GM18511 (cell line): ENCODE measurements around the gene KLHL28.

Experiments used
- ATAC-seq: cut with Tn5 transposase; IDR thresholded peaks from one replicate; pipeline ENCODE4 v1.9.1; 2021; ENCODE audit warnings: mild to moderate bottlenecking, moderate library complexity; ENCODE audit not compliant: unreplicated experiment

The KLHL28 gene

GRCh38 chr14:44897845-44898151 lies 63.9 kb downstream of the KLHL28 start:
- no peak for ATAC-seq

- peak; percentile 91 for ATAC-seq
Observed at GRCh38 chr14:44897041-44897844, 64.5 kb downstream of the KLHL28 start.

- peak; percentile 1 for ATAC-seq
Observed at GRCh38 chr14:44896275-44897040, 65.3 kb downstream of the KLHL28 start.

GRCh38 chr14:44895716-44896115 lies 66.0 kb downstream of the KLHL28 start:
- no peak for ATAC-seq

GRCh38 chr14:44893535-44893934 lies 68.2 kb downstream of the KLHL28 start:
- ATAC-seq, result no peak

GRCh38 chr14:44891726-44892372 lies 69.9 kb downstream of the KLHL28 start:
- ATAC-seq, result peak; percentile 34

- ATAC-seq, result no peak
Observed at GRCh38 chr14:44889595-44890471, 71.9 kb downstream of the KLHL28 start.

GRCh38 chr14:44887596-44887955 lies 74.2 kb downstream of the KLHL28 start:
- no peak for ATAC-seq

- no peak for ATAC-seq
Observed at GRCh38 chr14:44886860-44887595, 74.7 kb downstream of the KLHL28 start.

GRCh38 chr14:44880791-44881190 lies 81.0 kb downstream of the KLHL28 start:
- ATAC-seq, result no peak
